GM18505 (cell line): Measurements from ENCODE around the gene RHEB.

Source experiments
- ATAC-seq: cut with Tn5 transposase; IDR thresholded peaks from one replicate; pipeline ENCODE4 v1.9.1; 2021; ENCODE audit not compliant: unreplicated experiment
- POLR2A ChIP-seq: IDR thresholded peaks from 4 replicates; pipeline ENCODE4 v1.6.1; 2011; ENCODE audit warnings: borderline replicate concordance; ENCODE audit not compliant: insufficient read depth, insufficient read length; ENCODE audit errors: extremely low read depth

The RHEB gene

GRCh38 chr7:151517601-151518104 lies 2.0 kb downstream of the RHEB start:
- no peak for TF ChIP-seq POLR2A
- no peak for ATAC-seq

GRCh38 chr7:151515276-151515565 lies 4.5 kb downstream of the RHEB start:
- no peak for TF ChIP-seq POLR2A
- ATAC-seq: no peak

DNA sequence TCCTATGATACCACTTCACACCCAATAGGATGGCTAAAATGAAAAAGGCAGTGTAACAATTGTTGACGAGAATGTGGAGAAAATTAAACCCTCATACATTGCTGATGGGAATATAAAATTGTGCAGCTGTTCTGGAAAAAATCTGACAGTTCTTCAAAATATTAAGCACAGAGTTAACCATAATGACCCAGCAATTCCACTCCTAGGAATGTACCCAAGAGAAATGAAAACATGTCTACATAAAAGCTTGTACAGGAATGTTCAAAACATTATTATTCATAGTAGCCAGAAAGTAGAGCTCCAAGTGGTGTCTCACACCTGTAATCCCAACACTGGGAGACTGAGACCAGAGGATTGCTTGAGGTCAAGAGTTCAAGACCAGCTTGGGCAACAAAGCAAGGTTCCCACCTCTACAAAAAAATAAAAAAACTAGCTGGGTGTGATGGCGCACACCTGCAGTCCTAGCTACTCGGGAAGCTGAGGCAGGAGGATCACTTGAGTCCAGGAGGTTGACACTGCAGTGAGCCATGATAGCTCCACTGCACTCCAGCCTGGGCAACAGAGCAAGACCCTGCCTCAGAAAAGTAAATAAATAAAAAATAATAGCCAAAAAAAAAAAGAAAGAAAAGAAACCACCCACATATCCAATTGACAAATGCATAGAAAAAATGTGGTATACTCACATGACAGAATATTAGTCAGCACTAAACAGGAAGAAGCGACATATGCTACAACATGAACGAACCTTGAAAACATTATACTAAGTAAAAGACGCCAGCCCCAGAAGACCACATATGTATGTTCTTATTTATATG lies 5.0 kb downstream of the RHEB start:
- no peak for ATAC-seq
- TF ChIP-seq POLR2A: no peak

GRCh38 chr7:151513133-151513532 lies 6.6 kb downstream of the RHEB start:
- ATAC-seq: no peak
- TF ChIP-seq POLR2A: no peak

DNA sequence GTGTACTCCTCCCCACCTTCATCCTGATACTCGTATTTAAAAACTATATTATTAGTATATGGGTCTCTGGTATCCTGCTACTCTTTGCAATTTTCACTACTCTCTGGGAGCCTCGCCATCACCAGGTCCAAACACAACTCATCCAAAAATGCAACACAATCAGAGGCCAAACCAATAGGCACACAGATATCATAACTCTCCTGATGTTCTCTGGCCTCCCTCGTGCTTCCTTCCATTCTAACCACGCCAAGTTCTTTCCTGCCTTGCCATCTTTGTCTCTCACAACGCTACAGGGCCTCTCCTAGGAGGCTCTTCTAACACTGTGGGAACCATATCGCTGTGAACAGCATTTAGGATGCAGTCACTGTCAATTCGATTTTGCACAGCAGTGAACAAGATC lies 7.3 kb downstream of the RHEB start:
- TF ChIP-seq POLR2A: no peak

DNA sequence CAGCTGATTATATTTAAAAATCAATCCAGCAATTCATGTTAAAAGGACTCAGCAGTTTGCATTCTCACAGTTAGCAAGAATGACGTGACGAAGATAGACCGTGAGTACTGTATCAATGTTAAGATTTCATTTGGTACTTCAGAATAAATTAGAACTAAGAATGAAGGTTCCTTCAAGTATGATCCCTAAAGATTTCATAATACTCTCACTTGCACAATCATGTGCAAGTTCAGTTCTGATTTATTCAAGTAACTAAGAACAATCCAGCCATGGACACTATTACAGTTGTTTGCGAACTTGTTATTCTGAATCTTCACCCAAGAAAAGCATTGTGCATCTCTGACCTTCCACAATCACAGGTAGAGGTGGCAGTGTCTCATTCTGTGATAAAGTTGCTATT lies 7.7 kb downstream of the RHEB start:
- no peak for ATAC-seq
- TF ChIP-seq POLR2A: no peak

More for the DNA sequence above, 7.3 kb downstream of the RHEB start:
- ATAC-seq: no peak

- no peak for ATAC-seq
- TF ChIP-seq POLR2A: no peak
These were observed 8.4 kb downstream of the RHEB start for GRCh38 chr7:151511270-151511669.

DNA sequence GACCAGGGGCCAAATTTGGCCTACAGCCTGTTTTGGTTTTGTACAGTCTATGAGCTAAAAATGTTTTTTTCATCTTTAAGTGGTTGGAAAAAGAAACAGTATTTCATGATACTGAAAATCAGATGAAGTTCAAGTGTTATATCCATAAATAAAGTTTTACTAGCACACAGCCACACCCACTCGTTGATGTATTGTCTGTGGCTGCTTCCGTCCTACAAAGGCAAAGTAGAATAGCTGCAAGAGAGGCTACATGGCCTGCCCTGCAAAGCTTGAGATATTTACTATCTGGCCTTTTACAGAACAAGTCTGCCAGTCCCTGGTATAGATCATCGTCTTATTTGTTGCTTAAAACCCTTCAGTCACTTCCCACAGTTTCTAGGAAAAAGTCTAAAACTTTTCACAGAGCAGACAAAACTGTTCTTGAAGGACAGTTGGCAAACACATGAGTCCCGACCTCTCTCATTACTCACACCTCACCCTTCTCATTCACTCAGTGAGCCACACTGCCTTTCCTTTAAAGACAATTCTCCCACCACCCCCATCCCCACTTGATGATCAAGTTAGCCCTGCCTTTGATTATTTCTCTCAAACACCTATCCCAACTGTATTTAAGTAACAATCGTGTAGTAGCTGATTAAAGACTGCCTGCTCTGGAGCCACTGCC lies 9.9 kb downstream of the RHEB start:
- TF ChIP-seq POLR2A: no peak
- ATAC-seq: no peak

- no peak for TF ChIP-seq POLR2A
- ATAC-seq: no peak
These were observed 10.7 kb downstream of the RHEB start for GRCh38 chr7:151508991-151509390.

DNA sequence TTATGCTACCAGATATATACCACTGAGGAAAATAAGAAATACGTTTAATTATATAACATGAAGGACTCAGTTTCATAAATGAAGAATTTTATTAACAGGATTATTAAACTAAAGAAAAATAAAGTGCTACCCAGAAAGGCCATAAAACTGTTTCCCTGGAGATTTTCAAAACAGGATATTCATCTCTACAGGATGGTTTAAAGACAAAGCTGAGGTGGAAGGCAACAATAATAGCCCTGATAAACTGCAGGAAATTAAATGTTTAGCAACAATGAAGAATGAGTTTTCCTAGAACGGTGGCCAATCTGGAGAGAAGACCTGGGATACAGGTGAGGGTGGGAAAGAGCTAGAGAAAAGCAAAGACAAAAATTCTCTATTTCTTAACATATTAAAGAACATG lies 11.9 kb downstream of the RHEB start:
- no peak for TF ChIP-seq POLR2A
- ATAC-seq: no peak

GRCh38 chr7:151506901-151507382 lies 12.8 kb downstream of the RHEB start:
- TF ChIP-seq POLR2A: no peak
- no peak for ATAC-seq

- no peak for TF ChIP-seq POLR2A
- ATAC-seq: no peak
These were observed 13.7 kb downstream of the RHEB start for GRCh38 chr7:151505836-151506468.

GRCh38 chr7:151505433-151505832 lies 14.3 kb downstream of the RHEB start:
- no peak for TF ChIP-seq POLR2A
- ATAC-seq: no peak

DNA sequence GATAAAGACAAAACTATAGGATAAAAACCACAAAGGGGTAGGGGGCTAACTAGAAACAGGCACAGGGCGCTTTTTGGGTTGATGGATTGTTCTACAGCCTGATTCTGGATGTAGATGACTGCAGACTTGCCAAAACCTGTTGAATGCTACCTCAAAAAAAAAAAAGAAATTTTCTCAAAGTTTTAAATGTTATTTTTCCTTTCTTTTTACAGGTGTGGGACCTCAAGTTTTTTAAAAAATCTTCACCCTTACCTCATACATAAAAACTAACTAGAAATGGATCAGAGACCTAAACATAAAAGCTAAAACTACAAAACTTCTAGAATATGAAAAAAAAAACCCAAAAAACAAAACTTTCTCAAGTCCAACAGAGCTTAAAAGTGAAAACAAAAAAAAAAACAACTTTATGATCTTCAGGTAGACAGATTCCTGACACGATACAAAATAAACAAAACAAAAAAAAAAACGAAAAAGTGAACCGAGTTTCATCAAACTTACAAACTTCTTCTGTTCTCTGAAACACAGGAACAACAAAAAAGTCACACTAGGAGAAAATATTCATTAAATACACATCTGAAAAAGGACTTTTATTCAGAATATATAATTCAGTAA lies 14.9 kb downstream of the RHEB start:
- ATAC-seq: no peak
- no peak for TF ChIP-seq POLR2A
